Measurements from ENCODE around the gene ZNF445.
"Not testable (repeated sequence)": the region's sequence is repeated elsewhere in the genome, so short reads cannot be mapped to it uniquely, and the experiment has no call there.

The ZNF445 gene

GRCh38 chr3:44467241-44467640, 10.2 kb downstream of the ZNF445 start:
- Mint-ChIP-seq H3K4me1 (peaks cover 9% of the 10 kb centered on the region in 2 donors), H3K4me3 (no peak overlapping the region), H3K36me3 (peaks cover 25 to 39% of the 10 kb centered on the region in 2 donors), H3K27me3 (no peaks in the 10 kb centered on the region), H3K9me3 (no peaks in the 10 kb centered on the region), H3K27ac (no peak overlapping the region)
- DNase-seq (no peak), ATAC-seq (replicated peaks) (no peak)

- H3K4me3 Mint-ChIP-seq; DNase-seq; H3K27ac Mint-ChIP-seq; H3K27me3 Mint-ChIP-seq; ATAC-seq (replicated peaks); H3K4me1 Mint-ChIP-seq: not testable (repeated sequence)
- H3K36me3 Mint-ChIP-seq: peaks cover 44 to 54% of the 10 kb centered on the region in 2 donors
- H3K9me3 Mint-ChIP-seq: peaks cover 15 to 18% of the 10 kb centered on the region in 2 donors
Observed at GRCh38 chr3:44464920-44465319, 12.6 kb downstream of the ZNF445 start.

- Mint-ChIP-seq H3K9me3 (peaks cover 16 to 19% of the 10 kb centered on the region in 2 donors), H3K27ac (no peak overlapping the region), H3K27me3 (no peaks in the 10 kb centered on the region), H3K36me3 (peaks cover 46 to 54% of the 10 kb centered on the region in 2 donors), H3K4me1 (peaks cover 0 to 2% of the 10 kb centered on the region in 2 donors), H3K4me3 (no peak overlapping the region)
- ATAC-seq (replicated peaks) (no peak), DNase-seq (no peak)
Observed at GRCh38 chr3:44464509-44464908, 13.0 kb downstream of the ZNF445 start.

- H3K4me3 Mint-ChIP-seq; H3K27me3 Mint-ChIP-seq; H3K27ac Mint-ChIP-seq; ATAC-seq (replicated peaks); H3K4me1 Mint-ChIP-seq; DNase-seq: not testable (repeated sequence)
- H3K9me3 Mint-ChIP-seq: peaks cover 16 to 22% of the 10 kb centered on the region in 2 donors
- peaks cover 65 to 80% of the 10 kb centered on the region in 2 donors for H3K36me3 Mint-ChIP-seq
Observed at GRCh38 chr3:44460050-44460449, 17.4 kb downstream of the ZNF445 start.

GRCh38 chr3:44455318-44455717, 22.2 kb downstream of the ZNF445 start:
- DNase-seq (no peak), ATAC-seq (replicated peaks) (no peak)
- Mint-ChIP-seq H3K4me3 (no peak overlapping the region), H3K9me3 (peaks cover 5 to 8% of the 10 kb centered on the region in 2 donors), H3K4me1 (peaks cover 1 to 5% of the 10 kb centered on the region in 2 donors), H3K27me3 (no peaks in the 10 kb centered on the region), H3K36me3 (peaks cover 53 to 67% of the 10 kb centered on the region in 2 donors), H3K27ac (no peak overlapping the region)

- H3K36me3 Mint-ChIP-seq: peaks cover 54 to 65% of the 10 kb centered on the region in 2 donors
- H3K27ac Mint-ChIP-seq: no peak overlapping the region
- H3K27me3 Mint-ChIP-seq: no peaks in the 10 kb centered on the region
- H3K9me3 Mint-ChIP-seq: peaks cover 0 to under 1% of the 10 kb centered on the region in 2 donors
- peaks cover 1 to 5% of the 10 kb centered on the region in 2 donors for H3K4me1 Mint-ChIP-seq
- DNase-seq: no peak
- no peak overlapping the region for H3K4me3 Mint-ChIP-seq
- no peak for ATAC-seq (replicated peaks)
Observed at GRCh38 chr3:44454258-44454657, 23.2 kb downstream of the ZNF445 start.

GRCh38 chr3:44451441-44451840, 26.0 kb downstream of the ZNF445 start:
- DNase-seq: no peak
- H3K36me3 Mint-ChIP-seq: peaks cover 71 to 73% of the 10 kb centered on the region in 2 donors
- H3K4me3 Mint-ChIP-seq: no peak overlapping the region
- H3K9me3 Mint-ChIP-seq: peaks cover 5 to 7% of the 10 kb centered on the region in 2 donors
- no peak for ATAC-seq (replicated peaks)
- H3K4me1 Mint-ChIP-seq: peaks cover 0 to 1% of the 10 kb centered on the region in 2 donors
- no peak overlapping the region for H3K27ac Mint-ChIP-seq
- no peaks in the 10 kb centered on the region for H3K27me3 Mint-ChIP-seq

GRCh38 chr3:44446929-44447328, 30.5 kb downstream of the ZNF445 start:
- Mint-ChIP-seq H3K9me3 (peaks cover 5 to 7% of the 10 kb centered on the region in 2 donors), H3K4me1 (peaks cover 5% of the 10 kb centered on the region in 2 donors), H3K36me3 (peaks cover 70 to 73% of the 10 kb centered on the region in 2 donors), H3K27me3 (no peaks in the 10 kb centered on the region), H3K4me3 (no peak overlapping the region), H3K27ac (no peak overlapping the region)
- ATAC-seq (replicated peaks) (no peak), DNase-seq (no peak)

GRCh38 chr3:44445786-44446185, 31.7 kb downstream of the ZNF445 start:
- H3K4me3 Mint-ChIP-seq: no peak overlapping the region
- DNase-seq: no peak
- no peaks in the 10 kb centered on the region for H3K27me3 Mint-ChIP-seq
- H3K27ac Mint-ChIP-seq: no peak overlapping the region
- no peak for ATAC-seq (replicated peaks)
- peaks cover 5 to 7% of the 10 kb centered on the region in 2 donors for H3K9me3 Mint-ChIP-seq
- H3K4me1 Mint-ChIP-seq: peaks cover 5 to 7% of the 10 kb centered on the region in 2 donors
- peaks cover 63 to 76% of the 10 kb centered on the region in 2 donors for H3K36me3 Mint-ChIP-seq

GRCh38 chr3:44444896-44445691, 32.4 kb downstream of the ZNF445 start:
- no peak overlapping the region for H3K4me3 Mint-ChIP-seq
- DNase-seq: no peak
- H3K27ac Mint-ChIP-seq: no peak overlapping the region
- no peaks in the 10 kb centered on the region for H3K27me3 Mint-ChIP-seq
- no peak for ATAC-seq (replicated peaks)
- H3K36me3 Mint-ChIP-seq: peaks cover 56 to 69% of the 10 kb centered on the region in 2 donors
- peaks cover 11 to 14% of the 10 kb centered on the region in 2 donors for H3K4me1 Mint-ChIP-seq
- H3K9me3 Mint-ChIP-seq: peaks cover 5 to 7% of the 10 kb centered on the region in 2 donors

- Mint-ChIP-seq H3K36me3 (peaks cover 53 to 66% of the 10 kb centered on the region in 2 donors), H3K9me3 (peaks cover 5 to 7% of the 10 kb centered on the region in 2 donors), H3K27ac (no peak overlapping the region), H3K4me3 (no peak overlapping the region), H3K4me1 (peaks cover 15 to 21% of the 10 kb centered on the region in 2 donors), H3K27me3 (no peaks in the 10 kb centered on the region)
- ATAC-seq (replicated peaks) (no peak), DNase-seq (no peak)
Observed at GRCh38 chr3:44444437-44444836, 33.0 kb downstream of the ZNF445 start.

GRCh38 chr3:44442596-44443309, 34.7 kb downstream of the ZNF445 start:
- Mint-ChIP-seq H3K27me3 (no peaks in the 10 kb centered on the region), H3K9me3 (peaks cover 0 to 2% of the 10 kb centered on the region in 2 donors), H3K4me3 (no peak overlapping the region), H3K27ac (peak overlapping the region; percentile 68), H3K36me3 (peaks cover 38 to 51% of the 10 kb centered on the region in 2 donors), H3K4me1 (peaks cover 17 to 25% of the 10 kb centered on the region in 2 donors)
- ATAC-seq (replicated peaks): no peak
- no peak for DNase-seq

- Mint-ChIP-seq H3K36me3 (peaks cover 17 to 26% of the 10 kb centered on the region in 2 donors), H3K4me3 (peak overlapping the region; percentile 72 to 76), H3K4me1 (peaks cover 17 to 25% of the 10 kb centered on the region in 2 donors), H3K9me3 (no peaks in the 10 kb centered on the region), H3K27ac (peak overlapping the region; percentile 95), H3K27me3 (no peaks in the 10 kb centered on the region)
- DNase-seq: peak; percentile 83
- peak; percentile 97 for ATAC-seq (replicated peaks)
Observed at GRCh38 chr3:44439499-44440295, 37.8 kb downstream of the ZNF445 start.

- H3K4me3 Mint-ChIP-seq: no peak overlapping the region
Observed at GRCh38 chr3:44437800-44438199, 39.7 kb downstream of the ZNF445 start.

More at GRCh38 chr3:44437800-44438199, 39.7 kb downstream of the ZNF445 start:
- DNase-seq: no peak
- H3K36me3 Mint-ChIP-seq: peaks cover 9 to 17% of the 10 kb centered on the region in 2 donors
- H3K27ac Mint-ChIP-seq: no peak overlapping the region
- H3K27me3 Mint-ChIP-seq: no peaks in the 10 kb centered on the region
- ATAC-seq (replicated peaks): no peak
- no peaks in the 10 kb centered on the region for H3K9me3 Mint-ChIP-seq
- H3K4me1 Mint-ChIP-seq: peaks cover 15 to 22% of the 10 kb centered on the region in 2 donors
